Epidermal melanocyte (primary cell): Measurements from ENCODE around the gene TXNRD2.

Experiments used
- DNase-seq: peaks from one replicate; pipeline ENCODE4 v3.0.0; 2011; ENCODE audit warnings: low spot score; ENCODE audit not compliant: insufficient read length

TXNRD2 gene

DNA sequence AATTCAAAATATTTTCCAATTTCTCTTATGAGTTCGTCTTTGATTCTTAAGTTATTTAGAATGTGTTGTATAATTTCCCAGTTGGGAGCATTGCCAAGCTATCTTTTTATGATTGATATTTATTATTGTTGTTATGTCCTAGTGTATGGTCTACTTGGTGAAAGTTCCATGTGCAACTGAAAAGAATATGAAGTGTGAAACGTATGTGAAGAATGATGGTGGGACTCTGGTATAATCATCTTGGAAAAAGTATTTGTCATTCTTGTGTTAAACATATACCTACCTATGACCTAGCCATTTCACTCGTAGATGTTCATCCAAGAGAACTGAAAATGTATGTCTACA is 75.0 kb downstream of the TXNRD2 start:
- DNase-seq: no peak

DNA sequence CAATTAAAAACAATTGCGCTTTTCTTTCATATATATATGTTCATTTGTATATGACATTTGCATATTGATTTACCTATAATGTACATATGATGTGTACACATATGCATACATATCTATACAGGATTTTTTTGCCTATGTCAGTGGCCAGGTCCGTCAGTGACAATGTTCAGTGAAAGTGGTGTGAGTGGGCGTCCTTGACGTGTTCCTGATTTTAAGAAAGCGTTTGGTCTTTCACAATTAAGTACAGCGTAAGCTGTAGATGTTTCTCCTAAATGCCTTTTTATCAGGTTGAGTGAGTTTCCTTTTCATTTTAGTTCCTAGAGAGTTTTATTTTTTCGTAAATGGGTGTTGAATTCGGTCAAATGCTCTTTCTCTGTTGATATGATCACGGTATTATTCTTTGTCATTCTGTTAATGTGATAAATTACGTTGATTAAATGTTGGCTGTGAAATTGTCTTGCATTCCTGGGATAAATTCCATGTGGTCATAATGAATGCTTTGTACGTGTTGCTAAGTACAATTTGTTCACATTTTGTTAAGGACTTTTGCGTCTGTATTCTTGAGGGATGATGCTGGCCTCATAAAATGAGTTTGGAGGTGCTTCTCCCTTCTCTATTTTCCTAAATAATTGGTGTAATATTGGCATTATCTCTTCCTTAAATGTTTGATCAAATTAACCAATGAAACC is 76.3 kb downstream of the TXNRD2 start:
- no peak for DNase-seq

DNA sequence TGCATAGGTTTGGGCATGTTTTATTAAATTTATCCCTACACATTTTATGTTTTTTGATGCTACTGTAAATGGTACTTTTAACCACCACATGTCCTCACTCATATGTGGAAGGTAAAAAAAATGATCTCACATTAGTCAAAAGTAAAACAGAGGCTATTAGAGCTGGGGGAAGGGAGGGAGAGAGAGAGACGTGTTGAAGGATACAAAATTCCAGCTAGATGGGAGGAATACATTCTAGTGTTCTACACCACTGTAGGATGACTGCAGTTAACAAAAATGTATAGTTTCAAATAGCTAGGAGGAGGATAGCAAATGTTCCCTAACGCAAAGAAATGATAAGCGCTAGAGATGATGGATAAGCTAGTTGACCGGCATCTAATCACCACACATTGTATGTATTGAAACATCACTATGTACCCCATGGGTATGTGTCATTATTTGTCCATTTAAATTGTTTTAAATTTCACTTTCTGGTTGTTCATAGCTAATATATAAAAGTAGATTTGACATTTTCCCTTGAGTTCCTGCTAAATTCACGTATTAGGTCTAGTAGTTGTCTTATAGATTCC is 77.0 kb downstream of the TXNRD2 start:
- DNase-seq: no peak

DNA sequence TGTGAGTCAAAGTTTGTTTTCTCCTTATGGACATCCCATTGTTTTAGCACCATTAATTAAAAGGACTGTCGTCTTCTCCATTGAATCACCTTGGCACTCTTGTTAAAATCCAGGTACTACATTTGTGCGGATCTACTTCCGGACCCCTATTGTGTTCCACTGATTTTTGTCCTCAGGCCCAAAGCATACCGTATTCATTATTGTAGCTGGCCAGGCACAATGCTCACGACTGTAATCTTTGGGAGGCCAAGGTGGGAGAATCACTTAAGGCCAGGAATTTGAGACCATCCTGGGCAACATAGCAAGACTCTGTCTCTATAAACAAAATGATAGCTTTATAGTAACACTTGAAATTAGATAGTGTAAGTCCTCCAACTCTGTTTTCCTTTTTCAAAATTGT is 78.0 kb downstream of the TXNRD2 start:
- DNase-seq: no peak

DNA sequence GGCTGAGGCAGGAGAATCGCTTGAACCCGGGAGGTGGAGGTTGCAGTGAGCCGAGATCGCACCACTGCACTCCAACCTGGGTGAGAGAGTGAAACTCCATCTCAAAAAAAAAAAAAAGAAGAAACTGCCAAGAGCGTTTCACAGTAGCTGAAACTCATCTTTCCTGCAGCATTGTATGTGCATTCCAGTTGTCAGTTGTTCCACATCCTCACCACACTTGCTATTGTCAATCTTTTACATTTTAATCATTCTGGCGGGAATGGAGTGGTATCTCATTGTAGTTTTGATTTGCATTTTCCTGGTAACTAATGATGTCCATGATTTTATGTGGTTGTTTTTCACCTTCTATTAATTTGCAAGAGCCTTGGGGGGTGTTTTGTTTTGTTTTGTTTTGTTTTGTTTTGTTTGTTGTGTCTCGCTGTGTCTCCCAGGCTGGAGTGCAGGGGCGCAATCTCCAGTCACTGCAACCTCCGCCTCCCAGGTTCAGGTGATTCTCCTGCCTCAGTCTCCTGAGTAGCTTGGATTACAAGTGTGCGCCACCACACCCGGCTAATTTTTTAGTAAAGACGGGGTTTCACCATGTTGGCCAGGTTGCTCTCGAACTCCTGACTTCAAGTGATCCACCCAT is 78.9 kb downstream of the TXNRD2 start:
- DNase-seq: no peak

DNA sequence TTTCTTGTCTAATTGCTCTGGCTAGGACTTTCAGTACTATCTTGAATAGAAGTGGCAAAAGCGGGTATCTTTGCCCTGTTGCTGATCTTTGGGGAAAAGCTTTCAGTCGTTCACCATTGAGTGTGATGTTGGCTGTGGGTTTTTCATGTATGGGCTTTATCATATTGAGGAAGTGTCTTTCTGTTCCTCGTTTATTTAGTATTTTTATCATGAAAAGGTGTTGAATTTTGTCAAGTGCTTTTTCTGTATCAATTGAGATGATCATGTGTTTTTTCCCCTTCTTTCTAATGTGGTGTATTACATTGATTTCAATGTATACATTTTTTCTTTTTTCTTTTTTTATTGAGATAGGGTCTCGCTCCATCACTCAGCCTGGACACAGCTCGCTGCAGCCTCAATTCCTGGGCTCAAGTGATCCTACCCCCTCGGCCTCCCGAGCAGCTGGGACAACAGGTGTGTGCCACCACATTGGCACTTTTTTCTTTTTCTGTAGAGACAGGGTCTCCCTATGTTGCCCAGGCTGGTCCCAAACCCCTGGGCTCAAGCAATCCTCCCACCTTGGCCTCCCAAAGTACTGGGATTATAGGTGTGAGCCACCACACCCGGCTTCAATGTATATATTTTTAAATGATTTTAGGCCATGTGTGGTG is 81.6 kb downstream of the TXNRD2 start:
- DNase-seq: no peak

DNA sequence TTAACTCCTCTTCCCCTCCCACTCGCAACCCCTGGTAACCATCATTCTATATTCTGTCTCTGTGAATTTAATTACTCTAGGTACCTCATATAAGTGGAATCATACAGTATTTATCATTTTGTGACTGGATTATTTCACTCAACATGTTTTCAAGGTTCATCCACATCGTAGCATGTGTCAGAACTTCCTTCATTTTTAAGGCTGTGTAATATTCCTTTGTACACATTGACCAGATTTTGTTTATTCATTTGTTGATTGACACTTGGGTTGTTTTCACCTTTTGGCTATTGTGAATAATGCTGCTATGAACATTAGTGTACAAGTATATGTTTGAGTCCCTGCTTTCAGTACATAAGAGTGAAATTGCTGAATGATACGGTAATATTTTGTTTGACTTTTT is 84.2 kb downstream of the TXNRD2 start:
- no peak for DNase-seq

DNA sequence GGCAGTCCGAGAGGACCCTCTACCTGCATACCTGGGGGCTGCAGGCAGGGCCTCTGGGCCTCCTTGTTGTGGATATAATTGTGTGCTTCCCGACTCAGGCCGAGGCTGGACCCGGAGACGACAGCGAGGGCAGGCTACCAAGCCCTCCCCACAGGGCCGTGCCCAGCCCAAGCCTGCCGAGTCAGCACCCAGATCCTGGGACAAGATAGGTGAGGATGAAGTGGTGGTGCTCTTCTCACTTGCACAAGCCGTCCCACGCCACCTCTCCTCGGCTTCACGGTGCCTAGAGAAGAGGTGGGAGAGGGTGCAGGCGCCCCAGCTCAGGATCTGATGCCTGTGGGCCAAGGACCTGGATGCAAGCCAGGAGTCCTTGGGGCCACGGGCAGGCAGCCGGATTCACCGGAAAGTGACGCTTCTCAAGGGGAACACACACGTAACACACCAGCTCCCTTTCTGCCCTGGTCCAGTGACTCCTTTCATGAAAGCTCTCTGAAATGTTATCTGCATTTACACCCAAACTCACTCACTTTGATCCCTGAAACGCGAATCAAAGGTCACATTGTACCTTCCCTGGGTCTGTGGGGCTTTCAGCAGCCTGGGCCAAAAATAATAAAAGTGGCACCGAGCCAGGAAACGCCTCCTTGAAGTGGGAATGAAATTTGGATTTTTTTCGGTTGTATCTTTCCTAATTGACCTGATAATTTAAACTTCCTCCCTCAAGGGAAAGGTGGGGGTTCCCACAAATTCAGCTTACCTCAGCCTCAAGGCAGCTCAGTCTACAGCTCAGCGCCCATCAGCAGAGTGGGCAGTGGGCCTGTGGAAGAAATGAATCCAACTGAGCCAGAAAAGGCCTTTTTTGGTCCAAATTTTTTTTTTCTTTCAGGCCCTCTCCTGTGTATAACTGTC is 85.9 kb downstream of the TXNRD2 start:
- DNase-seq: peak; percentile 42

DNA sequence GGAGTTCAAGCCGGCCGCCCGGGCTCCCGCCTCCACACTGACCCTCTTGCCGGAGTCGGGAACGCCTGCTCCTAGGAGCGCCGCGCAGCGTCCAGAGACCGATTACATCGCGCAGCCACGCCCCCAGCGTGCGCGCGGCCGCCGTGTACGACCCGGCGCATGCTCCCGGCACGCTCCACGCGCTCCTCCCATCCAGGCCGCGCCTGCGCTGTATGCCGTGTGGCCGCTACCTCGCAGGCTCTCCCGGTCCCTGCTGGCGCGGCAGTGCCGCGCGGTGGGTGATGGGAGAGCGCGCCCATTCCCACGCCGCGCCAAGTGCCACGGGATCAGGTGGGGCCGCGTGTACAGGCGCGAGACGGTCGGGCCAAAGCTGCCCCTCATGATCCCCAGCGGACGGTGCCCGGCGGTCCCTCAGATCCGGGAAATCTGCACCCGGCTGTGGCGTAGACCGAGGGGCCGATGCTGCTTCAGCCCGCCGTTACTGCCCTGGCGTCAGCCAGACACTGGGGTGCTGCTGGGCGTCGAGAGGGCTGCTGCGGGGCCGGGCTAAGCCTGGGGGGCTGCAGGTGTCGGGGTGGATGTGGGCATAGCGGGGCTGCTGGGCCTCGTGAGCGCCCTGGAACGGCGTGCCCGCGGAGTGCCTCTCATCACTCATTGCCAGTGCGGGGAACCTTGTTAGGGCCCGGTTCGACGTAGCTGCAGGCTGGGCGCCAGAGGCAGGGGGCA is 86.7 kb downstream of the TXNRD2 start, which contains the start of the genes GNB1L and RTL10:
Gene GNB1L (minus strand): TSS at position 97 of the 726 bp plus-strand sequence. CDS start 33,519 bp downstream, outside the sequence.
Gene RTL10 (minus strand): TSS at position 97 of the 726 bp plus-strand sequence. CDS start 2,613 bp downstream, outside the sequence.
- DNase-seq: peak; percentile 91

DNA sequence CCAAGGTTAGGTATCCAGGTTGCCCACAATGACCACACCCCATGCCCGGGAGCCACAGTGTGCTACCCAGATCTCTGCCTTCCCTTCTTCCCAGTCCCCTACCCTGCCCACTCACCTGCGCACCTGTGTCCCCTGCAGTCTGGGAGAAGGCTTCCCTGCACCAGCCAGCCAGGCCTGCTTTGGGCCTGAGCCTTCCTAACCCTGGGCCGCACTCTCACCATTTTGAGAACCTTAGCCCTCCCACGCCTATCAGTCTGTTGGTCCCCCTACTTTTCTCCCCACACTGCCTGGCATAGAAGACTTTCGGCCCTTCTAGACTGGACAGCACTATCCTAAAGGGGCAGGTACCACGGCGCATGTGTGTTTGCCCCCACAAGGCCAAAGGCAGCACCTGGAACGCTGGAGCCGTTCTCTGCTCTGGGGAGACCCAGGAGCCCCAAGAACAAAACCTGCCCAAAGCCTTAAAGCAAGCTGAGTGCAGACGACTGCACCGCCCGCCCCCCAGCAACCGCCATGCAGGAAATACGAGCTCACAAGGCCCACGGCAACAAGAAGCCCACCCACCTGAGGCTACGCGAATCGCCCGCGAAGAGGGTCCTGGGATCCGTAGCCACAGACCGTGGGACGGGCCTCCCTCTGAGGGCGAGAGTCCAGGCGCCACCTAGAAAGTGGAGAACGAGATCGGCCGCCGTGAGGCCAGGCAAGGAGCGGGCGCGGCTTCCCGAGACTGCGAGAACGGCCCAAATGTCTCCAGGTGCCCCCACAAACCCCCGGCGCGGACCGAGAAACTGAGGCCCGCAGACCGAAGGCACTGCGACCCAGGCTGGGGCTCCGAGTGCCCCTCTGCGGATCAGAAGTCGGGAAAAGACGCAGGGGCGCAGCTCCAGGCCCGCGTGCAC is 87.5 kb downstream of the TXNRD2 start:
- no peak for DNase-seq

DNA sequence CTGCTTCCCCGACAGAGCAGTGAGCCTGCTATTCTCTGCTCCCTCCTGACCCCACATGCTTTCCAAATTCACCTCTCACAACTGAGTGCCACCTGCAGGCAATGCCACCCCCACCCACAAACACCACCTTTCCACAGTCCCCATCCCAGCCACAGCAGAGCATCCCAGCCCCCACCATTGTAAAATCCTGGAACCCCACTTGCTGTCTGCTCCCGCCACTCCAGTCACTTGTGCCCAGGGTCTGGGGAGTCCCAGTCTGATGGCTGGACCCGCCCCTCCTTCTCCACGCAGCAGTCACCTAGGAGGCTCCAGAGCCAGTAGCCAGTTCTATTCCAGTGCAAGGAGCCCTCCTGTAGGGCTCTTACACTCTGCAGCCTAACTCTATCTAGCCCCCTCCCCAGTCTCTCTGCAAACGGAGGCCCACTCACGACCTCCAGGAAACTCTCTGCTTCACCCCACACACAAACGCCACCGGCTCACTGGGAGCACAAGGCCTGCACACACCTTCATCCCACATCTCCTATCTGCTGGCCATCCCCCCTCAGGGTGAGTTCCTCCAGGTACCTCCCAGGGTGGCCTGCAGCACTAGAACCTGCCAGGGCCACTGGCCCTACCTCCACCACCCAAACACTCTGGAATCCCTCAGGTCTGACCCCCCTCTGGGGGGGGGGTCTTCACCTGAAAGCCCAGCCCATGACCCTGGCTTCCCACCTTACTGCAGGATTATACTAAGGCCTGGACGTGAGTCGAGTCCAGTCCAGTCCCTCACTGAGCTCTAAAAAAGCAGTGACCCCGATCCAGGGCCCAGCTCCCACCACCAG is 88.3 kb downstream of the TXNRD2 start:
- DNase-seq: no peak

DNA sequence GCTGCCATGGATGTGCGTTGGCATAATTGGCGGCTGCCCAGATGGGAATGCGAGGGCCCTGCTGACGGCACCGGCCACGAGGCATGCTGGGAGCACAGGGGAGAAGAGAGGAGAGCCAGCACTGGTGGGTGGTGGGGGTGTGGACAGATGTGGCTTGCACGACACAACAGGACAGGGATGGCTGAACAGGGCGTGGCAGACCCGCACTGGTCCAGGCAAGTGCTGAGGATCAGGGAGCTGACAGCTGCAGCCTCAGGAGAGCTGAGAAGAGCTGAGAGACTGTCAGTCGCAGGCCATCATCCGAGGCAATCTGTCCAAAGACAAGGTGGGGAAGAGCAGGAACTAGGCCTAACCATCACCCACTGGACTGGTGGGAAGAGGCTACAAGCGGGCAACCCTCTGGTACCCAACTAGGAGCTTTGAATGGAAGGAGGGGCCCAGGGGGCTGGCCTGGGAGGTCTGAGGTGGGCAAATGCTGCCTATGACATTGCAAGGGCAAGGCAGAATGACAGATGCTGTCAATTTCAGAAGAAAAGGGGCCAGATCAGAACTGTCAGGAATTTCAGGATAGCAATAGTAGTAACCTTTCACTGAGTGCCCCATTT is 89.3 kb downstream of the TXNRD2 start:
- no peak for DNase-seq

DNA sequence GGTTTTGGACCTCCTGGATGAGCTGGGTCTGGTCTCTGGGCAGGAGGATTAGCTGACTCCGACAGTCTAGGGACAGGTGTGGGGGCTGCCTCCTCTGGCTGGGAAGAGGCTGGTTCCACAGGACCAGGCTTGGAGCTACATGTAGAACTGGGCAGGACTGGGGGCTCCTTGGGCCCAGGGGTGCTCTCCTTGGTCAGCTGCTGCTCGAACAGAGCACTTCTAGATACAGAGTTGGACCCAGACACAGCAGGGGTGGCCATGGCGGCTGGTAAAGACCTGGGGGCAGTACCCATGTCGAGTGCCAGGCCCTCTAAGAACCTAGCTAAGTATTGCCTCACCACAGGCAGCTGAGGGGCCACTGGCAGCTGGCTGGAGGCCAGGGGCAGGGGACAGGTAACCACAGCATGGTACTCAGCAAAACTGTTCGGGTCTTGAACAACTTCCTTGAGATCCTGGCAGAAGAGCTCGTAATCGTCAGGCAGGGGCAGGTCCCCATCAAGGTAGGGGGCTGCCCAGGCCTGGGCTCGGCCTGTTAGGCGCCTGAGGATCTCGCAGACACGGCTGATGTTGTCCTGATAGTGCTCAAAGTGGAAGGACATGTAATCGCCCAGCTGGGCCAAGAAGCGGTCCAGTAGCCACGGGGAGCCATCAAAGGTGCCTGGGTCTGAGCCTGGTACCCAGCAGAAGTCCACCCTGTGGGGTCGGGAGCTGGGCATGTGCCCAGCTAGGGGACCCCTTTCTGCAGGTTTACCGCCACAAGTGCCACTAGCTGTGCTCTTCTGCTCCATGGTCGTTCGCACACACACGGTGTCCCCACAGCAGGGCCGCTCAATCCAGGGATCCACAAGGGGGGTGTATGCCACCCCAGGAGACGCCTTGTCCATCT is 90.1 kb downstream of the TXNRD2 start:
- DNase-seq: no peak

DNA sequence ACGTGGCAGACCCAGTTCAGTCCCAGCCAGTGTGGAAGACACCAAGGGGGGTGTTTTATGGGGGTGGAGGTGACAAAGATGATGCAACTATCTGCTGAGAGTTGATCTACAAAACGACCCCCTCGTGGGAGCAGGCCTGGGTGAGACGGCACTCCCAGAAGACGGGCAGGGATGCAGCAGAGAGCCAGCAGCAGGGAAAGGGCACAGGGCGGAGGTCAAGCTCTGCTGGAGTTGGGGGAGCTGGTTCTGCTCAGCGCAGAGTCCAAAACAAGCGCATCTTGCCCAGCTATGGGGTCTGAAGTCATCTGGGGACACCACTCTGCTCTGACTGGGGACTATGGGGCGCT is 90.9 kb downstream of the TXNRD2 start:
- no peak for DNase-seq

DNA sequence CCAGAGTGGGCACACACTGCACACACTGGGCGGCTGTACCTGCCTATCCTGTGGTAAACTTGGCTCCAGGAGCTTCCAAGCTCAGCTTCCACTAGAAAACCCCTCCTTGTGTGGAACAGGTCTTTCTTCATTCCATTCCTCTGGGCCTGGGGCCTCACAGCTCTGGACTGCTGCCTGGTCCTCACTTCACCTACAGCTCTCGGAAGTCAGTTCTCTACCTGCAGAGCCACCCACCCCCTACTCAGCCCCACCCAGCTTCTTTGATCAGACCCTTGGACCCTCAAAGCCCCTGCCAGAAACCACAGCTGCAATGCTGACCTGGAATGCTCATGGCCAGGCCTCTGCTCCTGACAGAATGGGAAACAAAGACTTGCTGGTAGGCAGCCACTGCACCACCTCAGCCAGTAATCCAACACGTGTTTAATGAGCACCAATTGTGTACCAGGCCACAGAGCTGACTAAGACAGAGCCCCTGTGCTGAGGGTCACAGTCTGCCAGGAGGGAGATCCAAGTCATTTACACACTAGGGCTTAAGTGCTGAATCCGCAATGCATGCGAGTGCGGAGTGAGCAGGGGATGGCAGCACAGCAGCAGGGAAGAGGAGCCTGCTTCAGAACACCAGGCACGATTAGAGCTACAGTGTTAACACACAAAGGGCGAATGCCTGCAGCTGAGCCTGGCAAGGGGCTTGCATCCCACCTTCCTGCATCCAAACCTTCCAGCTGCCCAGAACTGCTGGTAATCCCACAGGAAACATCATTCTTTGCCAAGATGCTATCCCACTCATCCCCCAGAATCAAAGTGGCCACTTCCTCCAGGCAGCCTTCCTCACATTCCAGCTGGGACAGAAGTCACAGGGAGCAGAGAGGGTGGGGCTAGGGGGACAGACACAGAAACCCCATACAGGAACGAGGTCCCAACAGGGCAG is 91.5 kb downstream of the TXNRD2 start:
- no peak for DNase-seq
